Heart left ventricle (tissue), 13 donors: ENCODE results near the gene SRP72.

Experiments
- POLR2A ChIP-seq, 2 donors: fragments of 450-650 bp; IDR thresholded peaks; one replicate each; pipeline ENCODE4 v1.6.1; 2017; ENCODE audit warnings: antibody characterized with exemption in 2 of 2, mild to moderate bottlenecking in 2 of 2, moderate library complexity in 2 of 2
- TF ChIP-seq, protein P1 (sequence below), 12 donors: fragments of 200-600 bp; sonication (generic) in 4 of 12; IDR thresholded peaks; one replicate each; pipeline versions ENCODE4 v1.5.0 to v1.8.0; 2018 to 2022; ENCODE audit warnings: antibody characterized with exemption in 12 of 12, mild to moderate bottlenecking in 5 of 12
- donor health status: ischemic (EF 13 %, LVEDD 7.1; RV severe dilation, severe dysfunction).
- donor health status: DM: no; HTN: yes; CAD: no.
- donor health status: DM: no; HTN: no; CAD: no.
- donor health status: ischemic (EF 25% LVEDD 6.9; RV normal size, moderate dysfunction).
- donor health status: ischemic (EF 25% LVEDD 5.7; RV mildly dilated, moderate dysfunction).
- donor health status: ischemic (EF 35%, LVEDD 5.7; RV mildly dilated, moderate dysfunction).
- donor health status: nonischemic (EF 11% LVEDD 7.7; RV severe dilation, severe dysfunction).
- donor health status: DM: yes; HTN: yes; CAD: no.
- donor health status: PGD.
- donor health status: ischemic (EF 29% LVEDD 5.4; RV normal size, mild dysfunction).
- donor health status: nonischemic (EF 23%, LVEDD 6.1; RV moderate dilation, normal function).

DNA sequence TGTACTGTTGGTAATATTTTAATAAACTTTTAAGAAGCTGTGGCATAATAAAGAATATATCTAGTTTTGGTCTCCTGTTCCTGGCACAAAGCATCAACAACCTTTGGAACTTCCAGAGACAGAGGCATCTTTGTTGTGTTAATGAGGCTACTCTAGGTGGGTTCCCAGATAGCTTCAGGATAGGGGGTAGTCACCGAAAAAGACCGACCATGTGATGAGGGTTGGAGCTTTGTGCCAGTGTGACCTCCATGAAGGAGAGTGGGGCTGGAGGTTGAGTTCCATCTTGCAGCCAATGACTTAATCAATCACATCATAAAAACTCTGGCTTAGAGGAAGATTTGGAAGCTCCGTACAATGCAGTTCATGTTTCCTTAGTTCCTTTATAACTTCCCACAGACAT, 41.9 kb upstream of the SRP72 start:
- no peak for TF ChIP-seq POLR2A (IDR thresholded peaks at IDR 0.05)
- TF ChIP-seq, protein P1, sequence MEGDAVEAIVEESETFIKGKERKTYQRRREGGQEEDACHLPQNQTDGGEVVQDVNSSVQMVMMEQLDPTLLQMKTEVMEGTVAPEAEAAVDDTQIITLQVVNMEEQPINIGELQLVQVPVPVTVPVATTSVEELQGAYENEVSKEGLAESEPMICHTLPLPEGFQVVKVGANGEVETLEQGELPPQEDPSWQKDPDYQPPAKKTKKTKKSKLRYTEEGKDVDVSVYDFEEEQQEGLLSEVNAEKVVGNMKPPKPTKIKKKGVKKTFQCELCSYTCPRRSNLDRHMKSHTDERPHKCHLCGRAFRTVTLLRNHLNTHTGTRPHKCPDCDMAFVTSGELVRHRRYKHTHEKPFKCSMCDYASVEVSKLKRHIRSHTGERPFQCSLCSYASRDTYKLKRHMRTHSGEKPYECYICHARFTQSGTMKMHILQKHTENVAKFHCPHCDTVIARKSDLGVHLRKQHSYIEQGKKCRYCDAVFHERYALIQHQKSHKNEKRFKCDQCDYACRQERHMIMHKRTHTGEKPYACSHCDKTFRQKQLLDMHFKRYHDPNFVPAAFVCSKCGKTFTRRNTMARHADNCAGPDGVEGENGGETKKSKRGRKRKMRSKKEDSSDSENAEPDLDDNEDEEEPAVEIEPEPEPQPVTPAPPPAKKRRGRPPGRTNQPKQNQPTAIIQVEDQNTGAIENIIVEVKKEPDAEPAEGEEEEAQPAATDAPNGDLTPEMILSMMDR (IDR thresholded peaks at IDR 0.05), result no peak
